Neural progenitor cell (in vitro differentiated cells): Measurements from ENCODE around the gene TMEM131L. TPM values are rescaled to one million over a fixed set of nuclear protein-coding genes. Genes with fewer than 3 reads are reported as not detected.
"Not testable (repeated sequence)": the region's sequence is repeated elsewhere in the genome, so short reads cannot be mapped to it uniquely, and the experiment has no call there.

Experiments
- DNase-seq: peaks from one replicate; pipeline ENCODE4 v3.0.0-alpha.2; 2016; ENCODE audit warnings: low spot score
- H2AFZ ChIP-seq: fragments of 200-600 bp; sonication (generic); replicated peaks from 2 replicates; pipeline ENCODE4 v1.6.1; 2016; ENCODE audit warnings: antibody characterized with exemption
- H3F3A ChIP-seq: fragments of 200-600 bp; sonication (generic); 2 replicates; pipeline ENCODE4 v1.6.1; 2016; ENCODE audit warnings: antibody characterized with exemption, low read depth
- H3K27ac ChIP-seq: fragments of 200-600 bp; sonication (generic); 2 replicates; pipeline ENCODE4 v1.5.1; 2016; ENCODE audit warnings: mild to moderate bottlenecking
- H3K27me3 ChIP-seq: fragments of 200-600 bp; sonication (generic); 2 replicates; pipeline ENCODE4 v1.6.1; 2016; ENCODE audit warnings: mild to moderate bottlenecking, moderate library complexity
- H3K36me3 ChIP-seq: fragments of 200-600 bp; sonication (generic); 2 replicates; pipeline ENCODE4 v1.5.1; 2016
- H3K4me1 ChIP-seq: fragments of 200-600 bp; sonication (generic); 2 replicates; pipeline ENCODE4 v1.6.1; 2016; ENCODE audit warnings: mixed run types
- H3K4me2 ChIP-seq: fragments of 200-600 bp; sonication (generic); 2 replicates; pipeline ENCODE4 v1.6.1; 2016
- H3K4me3 ChIP-seq: fragments of 200-600 bp; sonication (generic); 2 replicates; pipeline ENCODE4 v1.5.1; 2016
- H3K79me2 ChIP-seq: fragments of 200-600 bp; sonication (generic); 2 replicates; pipeline ENCODE4 v1.6.1; 2016; ENCODE audit warnings: low read depth
- H3K9ac ChIP-seq: fragments of 200-600 bp; sonication (generic); 2 replicates; pipeline ENCODE4 v1.6.1; 2016
- H3K9me3 ChIP-seq: fragments of 200-600 bp; sonication (generic); 2 replicates; pipeline ENCODE4 v1.5.1; 2016; ENCODE audit warnings: low read depth
- H4K20me1 ChIP-seq: fragments of 200-600 bp; sonication (generic); 2 replicates; pipeline ENCODE4 v1.6.1; 2016; ENCODE audit warnings: low read depth
- H3K27ac Mint-ChIP-seq: 3 replicates; pipeline ENCODE4 v1.8.0; 2021; ENCODE audit warnings: mixed read lengths
- H3K27me3 Mint-ChIP-seq: 2 replicates; pipeline ENCODE4 v1.8.0; 2022; ENCODE audit warnings: low read depth, mild to moderate bottlenecking, inconsistent platforms, moderate library complexity, mixed read lengths; ENCODE audit not compliant: insufficient read depth
- H3K36me3 Mint-ChIP-seq: 3 replicates; pipeline ENCODE4 v1.8.0; 2021; ENCODE audit warnings: mixed read lengths
- H3K4me1 Mint-ChIP-seq: 3 replicates; pipeline ENCODE4 v1.8.0; 2021; ENCODE audit warnings: mixed read lengths
- H3K4me3 Mint-ChIP-seq: 3 replicates; pipeline ENCODE4 v1.8.0; 2021; ENCODE audit warnings: mild to moderate bottlenecking, moderate library complexity, mixed read lengths
- H3K9me3 Mint-ChIP-seq: 3 replicates; pipeline ENCODE4 v1.8.0; 2020; ENCODE audit warnings: mixed read lengths
- CTCF ChIP-seq: fragments of 200-600 bp; sonication (generic); IDR thresholded peaks from 2 replicates; pipeline ENCODE4 v1.5.1; 2017; ENCODE audit warnings: antibody characterized with exemption, mild to moderate bottlenecking
- EZH2 ChIP-seq: fragments of 200-600 bp; sonication (generic); IDR thresholded peaks from 2 replicates; pipeline ENCODE4 v1.6.1; 2017; ENCODE audit warnings: antibody characterized with exemption, mild to moderate bottlenecking, moderate library complexity
- EZH2phosphoT487 ChIP-seq: fragments of 200-600 bp; sonication (generic); IDR thresholded peaks from 2 replicates; pipeline ENCODE4 v1.6.1; 2017; ENCODE audit warnings: antibody characterized with exemption
- total RNA-seq: library from RNA; depleted of rRNA; stranded (reverse); fragments of >200 nt; gene quantifications from 2 replicates; pipeline ENCODE4 v1.2.3, GENCODE V29; 2015; ENCODE audit warnings: low replicate concordance

The TMEM131L gene
- total RNA-seq, 1 donor from 2014 or later = 14.8 TPM

GRCh38 chr4:153545822-153546221 is 79.7 kb downstream of the TMEM131L start:
- H4K20me1 ChIP-seq = no peaks in the 10 kb centered on the region
- H3K9ac ChIP-seq = no peak overlapping the region
- no peaks in the 10 kb centered on the region for H3K27me3 Mint-ChIP-seq

GRCh38 chr4:153546280-153546679 is 80.1 kb downstream of the TMEM131L start:
- no peaks in the 10 kb centered on the region for H3K27me3 Mint-ChIP-seq
- TF ChIP-seq EZH2 (no peak), CTCF (no peak), EZH2phosphoT487 (no peak)

More at GRCh38 chr4:153545822-153546221, 79.7 kb downstream of the TMEM131L start:
- Mint-ChIP-seq H3K4me3 (no peak overlapping the region), H3K4me1 (peaks cover 14% of the 10 kb centered on the region), H3K27ac (no peak overlapping the region), H3K9me3 (no peaks in the 10 kb centered on the region), H3K36me3 (peaks cover 8% of the 10 kb centered on the region)
- H3K4me1 ChIP-seq = peaks cover 14% of the 10 kb centered on the region
- H3K27me3 ChIP-seq = no peaks in the 10 kb centered on the region
- no peak overlapping the region for H2AFZ ChIP-seq
- peaks cover 6% of the 10 kb centered on the region for H3K79me2 ChIP-seq
- DNase-seq = no peak
- no peaks in the 10 kb centered on the region for H3K36me3 ChIP-seq
- H3K9me3 ChIP-seq = no peaks in the 10 kb centered on the region
- H3K4me2 ChIP-seq = no peak overlapping the region
- TF ChIP-seq EZH2phosphoT487 = no peak
- TF ChIP-seq CTCF = no peak
- TF ChIP-seq EZH2 = no peak
- H3K27ac ChIP-seq = no peak overlapping the region
- H3F3A ChIP-seq = peaks cover 5% of the 10 kb centered on the region
- no peak overlapping the region for H3K4me3 ChIP-seq

GRCh38 chr4:153547520-153547919 is 81.4 kb downstream of the TMEM131L start:
- no peak for TF ChIP-seq EZH2phosphoT487
- TF ChIP-seq EZH2 = no peak
- TF ChIP-seq CTCF = no peak
- Histone ChIP-seq H4K20me1 (no peaks in the 10 kb centered on the region), H2AFZ (no peak overlapping the region), H3K27ac (no peak overlapping the region), H3K79me2 (peaks cover 6% of the 10 kb centered on the region), H3K27me3 (no peaks in the 10 kb centered on the region), H3K4me3 (no peak overlapping the region), H3F3A (peaks cover 5% of the 10 kb centered on the region), H3K4me1 (peaks cover 14% of the 10 kb centered on the region), H3K4me2 (no peak overlapping the region), H3K9me3 (no peaks in the 10 kb centered on the region), H3K36me3 (no peaks in the 10 kb centered on the region), H3K9ac (no peak overlapping the region)
- no peak for DNase-seq
- Mint-ChIP-seq H3K4me3 (no peak overlapping the region), H3K27me3 (peaks cover 2% of the 10 kb centered on the region), H3K36me3 (peaks cover 3% of the 10 kb centered on the region), H3K27ac (no peak overlapping the region), H3K9me3 (no peaks in the 10 kb centered on the region), H3K4me1 (peaks cover 17% of the 10 kb centered on the region)

More at GRCh38 chr4:153546280-153546679, 80.1 kb downstream of the TMEM131L start:
- H3K27me3 ChIP-seq = no peaks in the 10 kb centered on the region
- H3K4me2 ChIP-seq = no peak overlapping the region
- no peaks in the 10 kb centered on the region for H3K9me3 ChIP-seq
- no peak overlapping the region for H2AFZ ChIP-seq
- no peak for DNase-seq
- no peaks in the 10 kb centered on the region for H3K36me3 ChIP-seq
- Mint-ChIP-seq H3K4me1 (peaks cover 17% of the 10 kb centered on the region), H3K27ac (no peak overlapping the region), H3K36me3 (peaks cover 7% of the 10 kb centered on the region), H3K9me3 (no peaks in the 10 kb centered on the region), H3K4me3 (no peak overlapping the region)
- H3K4me3 ChIP-seq = no peak overlapping the region
- H3F3A ChIP-seq = peaks cover 5% of the 10 kb centered on the region
- no peak overlapping the region for H3K27ac ChIP-seq
- no peak overlapping the region for H3K9ac ChIP-seq
- H3K4me1 ChIP-seq = peaks cover 14% of the 10 kb centered on the region
- H3K79me2 ChIP-seq = peaks cover 6% of the 10 kb centered on the region
- no peaks in the 10 kb centered on the region for H4K20me1 ChIP-seq

GRCh38 chr4:153548907-153549306 is 82.7 kb downstream of the TMEM131L start:
- H3K27me3 ChIP-seq, H3K27me3 Mint-ChIP-seq, H3K9me3 Mint-ChIP-seq, H3K9ac ChIP-seq, H2AFZ ChIP-seq, H3K36me3 Mint-ChIP-seq, H3K4me3 ChIP-seq, DNase-seq, H3K79me2 ChIP-seq, H3K4me3 Mint-ChIP-seq, H3K36me3 ChIP-seq, H3F3A ChIP-seq, H4K20me1 ChIP-seq, H3K27ac ChIP-seq, H3K9me3 ChIP-seq, H3K4me2 ChIP-seq, H3K4me1 ChIP-seq, H3K27ac Mint-ChIP-seq: not testable (repeated sequence)
- H3K4me1 Mint-ChIP-seq = peaks cover 17% of the 10 kb centered on the region
